ENCODE measurements around the gene LRP2. TPM values are rescaled to one million over a fixed set of nuclear protein-coding genes. Genes with fewer than 3 reads are reported as not detected.

LRP2 gene
- total and polyA plus RNA-seq, 2 of the 4 experiments (the other 2 are of a cell fraction) = not detected

DNA sequence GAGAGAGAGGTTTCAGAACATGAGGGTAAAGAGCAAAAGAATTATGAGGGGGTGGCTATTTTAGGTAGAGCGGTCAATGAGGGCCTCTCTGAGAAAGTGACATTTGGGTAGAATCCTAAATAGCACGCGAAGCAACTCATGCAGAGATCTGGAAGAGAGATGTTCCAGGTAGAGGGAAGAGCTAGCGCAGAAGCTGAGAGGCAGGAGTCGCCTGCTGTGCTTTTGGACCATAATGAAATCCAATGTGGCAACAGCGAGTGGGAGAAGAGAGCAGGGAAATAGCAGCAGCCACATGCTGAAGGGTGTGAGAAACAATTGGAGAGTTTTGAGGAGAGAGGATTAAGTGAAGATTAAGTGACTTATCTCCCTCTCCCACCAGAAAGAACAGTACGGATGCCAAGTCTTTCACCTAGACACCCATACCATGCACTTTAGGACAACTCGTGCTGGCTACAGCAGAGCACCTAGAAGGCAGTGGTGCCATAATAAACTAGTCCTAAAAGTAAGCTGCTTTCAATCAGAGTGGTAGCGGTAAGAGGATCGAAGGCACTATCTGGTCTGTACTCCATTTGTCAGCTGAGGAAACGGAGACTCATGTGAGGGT lies 129.7 kb downstream of the LRP2 start:
- Histone ChIP-seq H3K9me1 (ENCODE audit: insufficient read depth, low read length) (no peaks in the 10 kb centered on the region), H2AK9ac (replicated peaks; ENCODE audit: low read depth, low read length, poor library complexity) (no peak overlapping the region), H2BK20ac (ENCODE audit: low read depth, low read length) (no peak overlapping the region), H3K36me3 (ENCODE audit: control insufficient read depth, insufficient read depth, low read length) (no peaks in the 10 kb centered on the region), H2AFZ (replicated peaks; ENCODE audit: low read length, poor library complexity) (no peak overlapping the region), H3K23ac (ENCODE audit: low read depth, low read length) (no peak overlapping the region), H2BK120ac (ENCODE audit: low read depth, low read length) (no peak overlapping the region), H3K4me1 (ENCODE audit: control insufficient read depth, insufficient read depth, low read length) (no peaks in the 10 kb centered on the region), H2BK15ac (ENCODE audit: low read depth, low read length) (no peak overlapping the region), H3K27me3 (ENCODE audit: control insufficient read depth, insufficient read depth, low read length) (no peaks in the 10 kb centered on the region), H4K20me1 (ENCODE audit: insufficient read depth, low read length) (no peaks in the 10 kb centered on the region), H3K4me3 (ENCODE audit: insufficient read depth, low read depth, low read length) (no peak overlapping the region), H3K4ac (ENCODE audit: low read depth, low read length) (no peak overlapping the region), H3K9ac (ENCODE audit: low read depth, low read length) (no peak overlapping the region), H4K91ac (ENCODE audit: insufficient read depth, low read depth, low read length) (no peak overlapping the region), H2BK5ac (ENCODE audit: low read depth, low read length, poor library complexity, severe bottlenecking) (no peak overlapping the region), H3K79me1 (ENCODE audit: low read depth in 1 of 2, low read length in 2 of 2) (no peaks in the 10 kb centered on the region), H2AK5ac (ENCODE audit: low read depth, low read length) (no peak overlapping the region), H3K27ac (ENCODE audit: insufficient read depth, low read length) (no peak overlapping the region), H3K4me2 (ENCODE audit: low read depth, low read length) (no peak overlapping the region), H3K18ac (ENCODE audit: low read depth, low read length) (no peak overlapping the region), H3K56ac (ENCODE audit: extremely low read depth, insufficient read depth, low read length) (no peak overlapping the region), H3K14ac (replicated peaks; ENCODE audit: low read depth, low read length) (no peak overlapping the region), H3K9me3 (ENCODE audit: control insufficient read depth, insufficient read depth, low read length) (no peaks in the 10 kb centered on the region; the same call in 1 of the 2 replicates), H4K8ac (ENCODE audit: low read depth in 2 of 2, low read length in 2 of 2) (no peak overlapping the region), H4K5ac (ENCODE audit: low read depth, low read length) (no peak overlapping the region)
- DNase-seq (no peak), ATAC-seq (ENCODE audit: low read depth) (no peak)
- in situ Hi-C loops (cut with MboI; ENCODE audit: low sequenced_read_pairs) = no loop called here
- POLR2A ChIA-PET (ENCODE audit: unreplicated experiment) = no interaction called here
- CTCF ChIA-PET = no interaction called here
- intact Hi-C loops (cut with micrococcal nuclease) = no loop called here
- BruUV-seq (replicated peaks) = no TSS peak
- TF ChIP-seq BHLHE40 (IDR thresholded peaks at IDR 0.05; ENCODE audit: low read depth, low read length) (no peak), MAZ (IDR thresholded peaks at IDR 0.05; ENCODE audit: borderline replicate concordance, low read depth, low read length) (no peak), CHD1 (IDR thresholded peaks at IDR 0.05; ENCODE audit: low read depth, low read length) (no peak), NFE2L2 (IDR thresholded peaks at IDR 0.05; ENCODE audit: low read depth, low read length) (no peak), SMC3 (IDR thresholded peaks at IDR 0.05; ENCODE audit: low read depth, low read length) (no peak), RAD21 (IDR thresholded peaks at IDR 0.05; ENCODE audit: low read length) (no peak), MXI1 (IDR thresholded peaks at IDR 0.05; ENCODE audit: borderline replicate concordance, low read depth, low read length) (no peak)
- TF ChIP-seq, protein P1, sequence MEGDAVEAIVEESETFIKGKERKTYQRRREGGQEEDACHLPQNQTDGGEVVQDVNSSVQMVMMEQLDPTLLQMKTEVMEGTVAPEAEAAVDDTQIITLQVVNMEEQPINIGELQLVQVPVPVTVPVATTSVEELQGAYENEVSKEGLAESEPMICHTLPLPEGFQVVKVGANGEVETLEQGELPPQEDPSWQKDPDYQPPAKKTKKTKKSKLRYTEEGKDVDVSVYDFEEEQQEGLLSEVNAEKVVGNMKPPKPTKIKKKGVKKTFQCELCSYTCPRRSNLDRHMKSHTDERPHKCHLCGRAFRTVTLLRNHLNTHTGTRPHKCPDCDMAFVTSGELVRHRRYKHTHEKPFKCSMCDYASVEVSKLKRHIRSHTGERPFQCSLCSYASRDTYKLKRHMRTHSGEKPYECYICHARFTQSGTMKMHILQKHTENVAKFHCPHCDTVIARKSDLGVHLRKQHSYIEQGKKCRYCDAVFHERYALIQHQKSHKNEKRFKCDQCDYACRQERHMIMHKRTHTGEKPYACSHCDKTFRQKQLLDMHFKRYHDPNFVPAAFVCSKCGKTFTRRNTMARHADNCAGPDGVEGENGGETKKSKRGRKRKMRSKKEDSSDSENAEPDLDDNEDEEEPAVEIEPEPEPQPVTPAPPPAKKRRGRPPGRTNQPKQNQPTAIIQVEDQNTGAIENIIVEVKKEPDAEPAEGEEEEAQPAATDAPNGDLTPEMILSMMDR (conservative IDR thresholded peaks at IDR 0.05; ENCODE audit: low read depth, low read length) = no peak
- dilution Hi-C loops (cut with HindIII; ENCODE audit: low sequenced_read_pairs, unreplicated experiment) = no loop called here
- 50% methylated on average over 3 of the region's 11 CpGs; no CpG with 5 or more reads in 1 of the 2 experiments for whole genome bisulfite sequencing, 2 experiments (ENCODE audit: extremely low coverage in 2 of 2, insufficient read length in 1 of 2)
